GM11168 (cell line): ENCODE measurements around the gene PRPS2.

Experiments
- in situ Hi-C: fragments of 300-500 bp; cut with MboI; formaldehyde crosslinking; loops from one replicate; pipeline ENCODE4 v1.12.0; 2022; ENCODE audit warnings: low sequenced_read_pairs; ENCODE audit not compliant: unreplicated experiment

The PRPS2 gene

DNA sequence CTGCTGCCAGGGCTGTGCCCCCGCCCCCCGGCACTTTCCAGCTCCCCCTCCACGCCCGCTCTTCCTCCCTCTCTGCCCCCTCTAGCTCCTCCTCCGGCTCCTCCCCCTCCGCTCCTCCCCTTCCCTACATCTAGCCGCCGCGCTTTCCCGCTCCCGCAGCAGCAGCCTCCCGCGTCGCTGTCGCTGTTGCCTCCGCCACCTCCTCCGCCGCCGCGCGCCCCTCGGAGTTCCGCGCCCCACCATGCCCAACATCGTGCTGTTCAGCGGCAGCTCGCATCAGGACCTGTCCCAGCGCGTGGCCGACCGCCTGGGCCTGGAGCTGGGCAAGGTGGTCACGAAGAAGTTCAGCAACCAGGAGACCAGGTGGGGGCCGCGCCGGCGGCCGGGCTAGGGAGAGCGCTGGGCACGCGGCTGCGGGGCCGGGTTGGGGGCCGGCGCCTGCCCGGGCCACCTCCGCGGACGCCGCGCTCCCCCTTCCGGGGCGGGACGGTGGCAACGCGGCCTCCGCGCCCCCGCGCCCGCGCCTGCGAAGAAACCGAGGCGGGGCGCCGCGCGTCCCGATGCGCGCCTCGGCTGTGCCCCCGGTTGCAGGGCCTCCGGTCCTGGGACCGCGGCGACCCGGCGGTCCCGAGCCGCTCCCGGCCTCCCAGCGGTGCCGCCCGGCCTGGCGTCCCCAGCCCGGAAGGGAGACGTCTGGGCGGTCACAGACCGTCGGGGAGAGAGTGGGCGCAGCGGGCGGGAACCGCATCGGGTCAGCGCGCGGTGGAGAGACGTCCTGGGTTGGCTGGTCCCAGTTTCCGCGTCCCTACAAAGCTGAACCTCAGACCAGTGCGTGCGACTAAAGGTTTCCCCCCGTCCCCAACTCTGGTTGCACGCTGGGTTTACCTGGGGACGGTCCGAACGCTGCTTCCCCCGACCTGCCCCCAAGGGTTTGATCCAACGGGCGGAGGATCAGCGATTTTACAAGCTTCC is at the start of gene PRPS2:
TSS of gene PRPS2 (plus strand) at position 156 of the 972 bp plus-strand sequence. CDS start at position 242, 86 bp downstream.
- in situ Hi-C loops, result no loop called here

DNA sequence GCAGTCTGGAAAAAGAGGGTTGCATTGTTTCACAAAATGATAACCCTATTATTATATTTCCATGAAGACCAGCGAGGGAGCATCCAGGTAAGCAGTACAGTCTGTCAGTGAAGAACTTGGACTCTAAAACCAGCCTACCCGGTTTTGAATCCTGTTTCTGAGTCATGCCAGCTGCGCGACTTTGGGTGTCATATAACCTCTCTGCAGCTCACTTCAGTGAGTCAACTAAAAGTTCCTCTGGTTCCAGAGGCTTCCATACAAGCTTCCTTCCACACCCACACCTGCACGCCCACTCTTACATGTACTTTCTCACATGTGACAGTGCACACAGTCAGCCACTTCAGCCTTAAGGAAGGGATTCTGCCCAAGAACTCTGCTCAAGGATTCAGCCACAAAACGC is 49.8 kb upstream of the PRPS2 start:
- in situ Hi-C loops, result no loop called here

DNA sequence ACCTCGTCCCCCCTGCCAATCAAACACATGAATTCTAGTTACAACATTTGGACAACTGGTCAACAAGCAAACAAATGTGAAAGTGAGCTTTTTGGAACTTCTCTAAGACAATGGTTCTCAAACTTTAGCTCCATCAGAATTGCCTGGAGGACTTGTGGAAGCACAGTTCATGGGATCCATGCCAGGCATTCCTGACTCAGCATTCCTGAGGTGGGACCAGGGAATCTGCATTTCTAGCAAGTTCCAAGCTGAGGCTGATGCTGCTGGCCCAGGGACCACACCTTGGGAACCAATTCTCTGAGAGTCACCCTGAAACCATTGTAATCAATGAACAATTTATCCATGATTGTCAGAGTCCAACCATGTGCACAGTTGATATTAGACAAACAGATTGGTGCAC is 43.8 kb upstream of the PRPS2 start:
- in situ Hi-C loops, result no loop called here

DNA sequence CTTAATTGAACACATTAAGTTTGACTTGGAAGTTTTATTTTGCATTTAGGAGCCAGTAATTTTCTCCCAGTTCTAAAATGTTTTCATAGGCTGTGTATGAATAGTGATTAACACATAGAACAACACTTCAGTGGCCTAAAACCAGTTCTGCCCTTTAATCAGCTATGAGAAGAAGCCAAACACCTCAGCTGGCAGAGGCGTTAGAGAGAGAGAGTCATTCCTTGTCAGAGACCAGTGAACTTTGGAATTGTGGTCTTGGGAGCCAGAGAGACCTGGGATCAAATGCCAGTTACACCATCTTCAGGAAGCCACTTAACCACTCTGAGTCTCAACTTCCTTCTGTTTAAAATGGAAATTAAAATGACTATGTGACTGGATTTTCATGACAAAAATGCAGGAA is 39.3 kb upstream of the PRPS2 start:
- in situ Hi-C loops, result no loop called here

DNA sequence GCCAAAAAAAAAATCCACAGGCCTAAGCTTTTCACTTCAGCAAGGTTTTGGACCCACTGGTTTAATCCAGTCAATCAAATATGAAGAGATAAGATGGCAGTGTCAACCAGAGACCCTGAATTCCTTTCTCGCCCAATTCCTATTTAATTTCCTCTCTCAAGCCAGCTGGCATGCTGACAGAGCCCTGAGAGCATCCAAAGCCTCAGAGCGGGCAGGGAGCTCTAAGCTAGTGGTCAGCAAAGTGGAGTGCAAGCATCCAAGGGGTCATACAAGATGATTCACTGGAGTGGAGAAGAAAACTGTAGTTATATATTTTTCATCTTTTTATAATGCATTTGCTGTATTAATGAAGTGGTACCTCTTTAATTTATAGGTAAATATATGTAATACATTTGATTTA is 37.8 kb upstream of the PRPS2 start:
- in situ Hi-C loops, result no loop called here

DNA sequence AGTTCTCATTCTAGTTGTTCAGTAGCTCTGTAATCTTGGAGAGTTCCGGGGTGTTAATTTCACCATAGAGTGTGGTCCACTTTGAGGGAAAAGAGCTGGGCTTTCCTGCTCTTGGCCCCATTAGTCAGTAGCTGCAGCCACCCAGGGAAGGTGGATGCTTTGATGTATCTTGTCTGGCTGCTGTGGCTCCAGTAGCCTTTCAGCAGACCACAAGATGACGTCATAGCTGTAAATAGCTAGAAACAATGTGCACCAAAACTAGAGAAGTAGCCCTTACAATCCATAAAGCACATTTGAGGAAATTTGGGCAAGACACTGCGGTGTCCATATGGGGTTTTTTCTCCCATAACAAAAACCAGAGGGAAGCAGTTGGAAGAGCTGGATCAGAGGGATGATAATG is 32.9 kb upstream of the PRPS2 start:
- in situ Hi-C loops, result no loop called here

DNA sequence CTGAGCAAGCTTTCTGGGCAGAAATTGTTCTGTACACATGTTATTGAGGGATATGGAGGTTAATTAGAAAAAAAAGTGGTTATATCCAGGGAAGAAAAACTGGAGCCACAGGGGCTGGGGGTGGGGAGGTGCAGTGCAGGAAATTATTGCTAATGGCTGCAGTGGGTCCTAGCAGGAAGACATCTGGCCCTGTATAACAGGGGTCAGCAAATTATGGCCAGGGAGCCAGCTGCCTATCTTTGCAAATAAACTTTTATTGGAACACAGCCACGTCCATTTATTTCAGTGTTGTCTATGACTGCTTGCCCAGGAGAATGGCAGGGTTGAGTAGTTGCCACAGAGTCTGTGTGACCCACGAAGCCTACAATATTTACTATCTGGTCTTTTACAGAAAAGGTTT is 23.4 kb upstream of the PRPS2 start:
- in situ Hi-C loops, result no loop called here

DNA sequence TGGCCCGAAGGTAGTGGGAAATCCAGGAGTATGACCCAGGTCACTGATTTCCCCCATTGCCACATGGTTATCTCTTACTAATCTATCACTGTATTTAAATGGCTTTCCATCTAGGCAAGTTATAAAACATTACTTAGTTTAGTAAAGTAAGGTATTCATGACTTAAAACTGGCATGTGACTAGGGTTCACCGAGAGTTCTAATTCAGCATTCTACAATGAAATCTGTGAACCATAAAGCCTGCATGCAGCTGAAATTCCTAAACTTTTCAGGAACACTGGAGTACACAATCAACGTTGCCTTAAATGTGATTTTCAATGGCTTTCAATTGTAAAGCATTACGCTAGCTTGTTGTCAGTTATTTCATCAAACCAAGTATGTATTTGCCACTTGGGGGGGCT is 22.7 kb upstream of the PRPS2 start:
- in situ Hi-C loops, result no loop called here

DNA sequence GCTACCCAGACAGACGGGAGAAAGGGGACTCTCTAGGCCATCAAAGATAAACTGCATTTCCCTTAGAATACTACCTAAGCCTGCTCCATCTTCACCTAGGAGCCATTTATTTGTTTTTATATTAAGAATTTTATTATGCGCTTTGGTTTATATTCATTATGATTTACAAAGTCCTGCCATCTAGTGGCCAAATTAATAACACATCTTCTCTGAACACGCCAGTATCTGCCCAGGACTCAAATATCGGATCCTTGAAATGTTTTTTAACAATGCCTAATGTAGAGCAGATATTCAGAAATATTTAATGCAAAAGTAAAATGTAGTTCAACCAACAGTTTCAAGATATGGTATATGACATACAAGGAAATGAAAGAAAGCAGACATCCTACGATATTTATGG is 20.8 kb upstream of the PRPS2 start:
- in situ Hi-C loops, result no loop called here

DNA sequence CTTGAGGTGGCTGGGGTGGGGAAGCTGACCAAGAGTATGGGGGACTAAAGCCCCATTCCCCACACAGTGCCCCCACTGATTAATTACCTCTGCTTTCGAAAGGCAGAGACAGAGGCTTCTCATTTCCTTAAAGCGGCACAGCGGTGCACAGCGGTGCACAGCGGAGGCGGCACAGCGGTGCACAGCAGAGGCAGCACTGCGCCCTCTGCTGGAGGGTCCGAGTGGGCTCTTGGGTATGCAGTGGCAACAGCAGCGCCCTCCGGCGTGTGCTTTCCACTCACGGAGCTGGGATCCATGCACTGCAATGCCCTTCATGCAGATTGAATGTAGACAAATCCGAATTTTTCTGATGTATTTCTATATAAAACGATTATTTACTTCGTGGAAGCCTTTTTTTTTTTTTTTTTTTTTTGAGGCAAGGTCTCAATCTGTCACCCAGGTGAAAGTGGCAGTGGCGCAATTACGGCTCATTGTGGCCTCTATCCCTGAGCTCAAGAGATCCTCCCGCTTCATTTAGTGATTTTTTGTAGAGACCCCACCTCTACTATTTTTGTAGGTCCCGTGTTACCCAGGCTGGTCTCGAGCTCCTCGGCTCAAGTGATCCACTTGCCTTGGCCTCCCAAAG is 19.7 kb upstream of the PRPS2 start:
- in situ Hi-C loops, result no loop called here

DNA sequence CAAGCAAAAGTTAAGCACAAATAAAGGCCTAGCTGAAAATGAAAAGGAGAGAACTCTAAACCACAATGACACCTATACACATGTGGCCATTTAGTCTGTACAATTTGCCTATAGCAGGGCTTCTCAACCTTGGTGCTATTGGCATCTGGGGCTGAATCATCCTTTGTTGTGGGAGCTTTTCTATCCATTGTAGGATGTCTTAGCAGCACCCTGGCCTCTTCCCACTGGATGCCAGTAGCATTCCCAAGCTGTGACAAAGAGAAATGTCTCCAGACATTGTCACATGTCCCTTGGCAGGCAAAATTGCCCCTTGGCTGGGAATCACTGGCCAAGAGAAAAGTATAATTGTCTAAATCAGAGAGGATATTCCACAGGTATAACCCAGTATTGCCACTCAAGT is 13.5 kb upstream of the PRPS2 start:
- in situ Hi-C loops, result no loop called here

DNA sequence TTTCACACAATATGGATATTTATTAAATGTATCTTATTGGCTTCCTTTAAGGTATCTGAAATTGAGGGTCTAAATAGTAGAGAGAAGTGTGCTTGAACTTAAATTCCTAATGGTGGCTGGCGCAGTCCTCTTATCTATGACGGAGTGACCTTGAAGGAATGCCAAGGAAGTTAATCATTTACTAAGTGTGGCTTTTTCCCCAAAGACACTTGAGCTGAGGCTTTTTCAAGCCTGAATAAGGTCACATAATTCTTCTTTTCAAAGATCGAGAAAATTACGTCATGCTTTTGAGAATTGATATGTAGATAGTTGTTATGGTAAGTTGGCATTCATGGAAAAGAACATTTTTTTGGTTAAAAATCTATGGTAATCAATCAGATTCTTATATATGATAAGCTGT is 11.7 kb upstream of the PRPS2 start:
- in situ Hi-C loops, result no loop called here

DNA sequence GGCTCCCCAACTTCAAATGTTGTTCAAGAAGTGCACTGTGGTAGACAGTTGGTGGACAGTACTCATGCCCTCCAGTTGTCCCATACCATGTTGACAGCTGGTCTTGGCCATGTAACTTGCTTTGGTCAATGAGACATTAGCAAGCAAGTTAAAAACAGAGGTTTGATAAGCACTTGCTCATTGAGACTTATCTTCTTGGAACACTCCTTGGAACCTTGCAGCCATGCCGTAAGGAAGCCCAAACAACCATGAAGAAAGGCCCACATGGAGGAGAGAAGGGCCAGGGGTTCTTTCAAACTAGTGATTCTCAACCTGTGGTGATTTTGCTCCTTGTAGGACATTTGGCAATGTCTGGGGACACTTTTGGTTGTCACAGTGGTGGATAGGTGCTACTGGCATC is 2.6 kb upstream of the PRPS2 start:
- in situ Hi-C loops, result no loop called here

DNA sequence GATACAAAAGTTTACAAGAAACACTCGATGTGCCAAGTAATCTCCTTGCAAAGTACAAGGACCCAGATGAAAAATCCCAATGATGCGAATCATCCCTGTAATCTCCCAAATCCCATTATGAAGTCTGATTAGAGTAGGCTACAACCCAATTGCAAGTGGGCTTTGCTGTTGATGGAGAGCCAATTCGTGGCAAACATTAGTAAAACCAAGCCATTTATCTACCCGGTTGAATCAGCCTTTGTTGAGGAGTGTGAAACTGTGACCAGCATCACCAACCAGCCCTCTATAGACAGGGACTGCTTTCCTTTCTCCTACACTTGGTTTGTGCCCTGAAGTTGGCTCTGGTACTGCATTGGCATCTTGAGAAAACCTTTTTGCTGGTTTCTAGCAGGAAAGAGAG is 1.2 kb upstream of the PRPS2 start:
- in situ Hi-C loops, result no loop called here

DNA sequence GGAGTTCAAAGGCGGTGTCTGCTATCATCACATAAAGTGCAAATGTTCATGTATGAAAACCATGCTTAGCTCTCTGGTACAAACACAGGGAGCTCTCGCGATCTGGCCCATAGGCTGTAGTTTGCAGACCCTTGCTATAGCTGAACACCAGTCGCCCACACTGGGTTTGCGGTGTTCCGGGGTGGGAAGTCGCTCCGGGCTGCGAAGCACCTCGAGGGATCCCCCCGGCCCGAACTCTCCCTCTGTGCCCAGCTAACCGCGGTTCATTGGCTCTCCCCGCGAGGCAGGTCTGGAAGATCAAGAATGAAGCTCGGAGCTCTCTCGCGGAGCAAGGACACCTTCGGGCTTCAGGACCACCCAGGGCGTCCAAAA is 341 bp upstream of the PRPS2 start:
- in situ Hi-C loops, result no loop called here

DNA sequence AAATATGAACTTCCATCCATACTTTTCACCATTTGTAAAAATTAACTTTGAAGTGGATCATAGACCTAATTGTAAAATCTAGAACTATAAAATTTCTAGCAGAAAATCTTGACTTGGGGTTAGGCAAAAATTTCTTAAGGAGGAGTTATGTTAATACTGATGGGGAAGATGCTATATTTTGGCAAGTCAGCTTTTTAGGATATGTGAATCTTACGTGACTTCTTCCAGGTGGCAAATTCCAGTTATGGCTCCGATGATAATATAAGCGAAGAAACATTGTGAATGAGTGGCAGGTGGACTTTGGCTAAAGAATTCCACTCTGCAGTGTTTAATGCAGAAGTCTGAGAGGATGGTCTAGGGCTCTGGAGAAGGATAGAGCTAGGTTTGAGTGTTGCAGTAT is 1.5 kb downstream of the PRPS2 start:
- in situ Hi-C loops, result no loop called here

DNA sequence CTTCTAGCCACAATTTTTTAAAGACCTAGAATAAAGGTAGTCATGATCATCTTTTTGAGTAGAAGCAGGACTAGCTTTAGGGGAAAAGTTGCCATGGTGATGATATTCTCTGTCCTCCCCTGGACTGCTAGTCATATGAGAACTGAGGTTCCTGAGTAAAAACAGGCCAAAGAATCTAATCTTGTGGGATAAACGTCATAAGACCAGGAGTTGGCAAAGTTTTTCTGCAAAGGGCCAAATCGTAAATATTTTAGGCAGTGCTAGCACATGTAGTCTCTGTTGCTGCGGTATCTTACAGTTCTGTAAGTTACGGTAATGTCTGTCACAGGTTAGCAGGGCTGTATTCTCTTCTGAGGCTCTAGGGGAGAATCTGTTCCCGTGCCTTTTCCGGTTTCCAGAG is 3.4 kb downstream of the PRPS2 start:
- in situ Hi-C loops, result no loop called here

DNA sequence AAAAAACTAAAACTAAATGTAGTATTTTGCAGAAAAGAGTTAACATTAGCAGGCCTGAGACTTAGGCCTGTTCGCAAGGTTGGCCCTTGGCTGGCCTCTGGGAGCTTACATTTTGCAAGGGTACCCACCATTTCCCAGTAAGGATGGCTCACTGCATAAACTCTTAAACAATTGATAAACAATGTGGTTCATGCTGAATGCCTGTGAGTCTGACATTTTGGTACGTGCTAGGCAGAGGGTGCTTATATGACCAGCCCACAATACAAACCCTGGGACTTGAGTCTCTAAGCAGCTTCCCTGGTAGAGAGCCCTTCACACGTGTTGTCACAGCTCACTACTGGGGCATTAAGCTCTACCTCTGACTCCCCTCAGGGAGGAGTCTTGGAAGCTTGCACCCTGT is 7.4 kb downstream of the PRPS2 start:
- in situ Hi-C loops, result no loop called here

DNA sequence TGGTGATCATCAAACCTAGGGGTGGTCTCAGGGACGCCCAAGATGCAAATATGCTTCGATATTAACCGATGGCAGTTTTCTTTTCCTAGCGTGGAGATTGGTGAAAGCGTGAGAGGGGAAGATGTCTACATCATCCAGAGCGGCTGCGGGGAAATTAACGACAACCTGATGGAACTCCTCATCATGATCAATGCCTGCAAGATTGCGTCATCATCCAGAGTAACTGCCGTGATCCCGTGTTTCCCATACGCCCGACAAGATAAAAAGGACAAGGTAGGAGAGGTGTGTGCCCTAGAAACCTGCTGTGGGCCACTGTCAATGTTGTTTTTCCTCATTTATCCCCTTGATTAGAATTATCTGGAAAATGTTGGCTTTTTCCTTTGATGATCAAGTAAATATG is 7.9 kb downstream of the PRPS2 start:
- in situ Hi-C loops, result no loop called here

DNA sequence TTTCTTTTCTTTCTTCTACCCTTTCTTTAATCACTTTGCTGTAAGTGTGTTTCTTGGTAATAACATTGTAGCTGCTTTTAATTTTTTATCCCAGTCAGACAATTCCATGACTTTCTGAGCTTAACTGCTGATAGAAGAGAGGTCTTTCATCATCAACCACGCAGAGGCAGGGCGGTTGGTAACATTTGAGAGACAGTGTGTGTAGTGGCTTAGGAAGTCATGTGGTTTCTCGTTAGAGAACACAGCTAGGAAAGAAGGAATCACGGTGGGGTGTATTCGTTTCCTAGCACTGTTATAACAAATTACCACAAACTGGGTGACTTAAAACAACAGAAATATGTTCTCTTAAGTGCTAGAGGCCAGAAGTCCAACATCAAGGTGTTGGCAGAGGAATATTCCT is 11.5 kb downstream of the PRPS2 start:
- in situ Hi-C loops, result no loop called here

DNA sequence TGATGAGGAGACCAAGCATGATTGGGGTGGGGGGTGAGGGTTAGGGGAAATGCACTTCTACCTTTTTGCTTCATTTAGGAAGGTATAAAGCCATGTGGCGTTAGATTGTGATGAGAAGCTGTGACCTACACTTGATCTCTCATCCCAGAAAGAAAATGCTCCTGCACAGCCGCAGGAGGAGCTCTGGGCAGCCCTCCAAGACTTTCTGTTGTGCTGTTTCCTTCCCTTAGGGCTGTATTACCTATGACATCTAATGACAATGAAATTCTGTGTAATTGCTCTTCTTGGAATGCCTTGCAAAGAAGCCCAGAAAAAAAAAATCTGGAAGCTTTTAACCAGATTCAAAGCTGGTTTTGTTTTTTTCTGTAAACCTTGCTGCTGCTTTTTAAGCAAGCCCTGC is 13.4 kb downstream of the PRPS2 start:
- in situ Hi-C loops, result no loop called here

DNA sequence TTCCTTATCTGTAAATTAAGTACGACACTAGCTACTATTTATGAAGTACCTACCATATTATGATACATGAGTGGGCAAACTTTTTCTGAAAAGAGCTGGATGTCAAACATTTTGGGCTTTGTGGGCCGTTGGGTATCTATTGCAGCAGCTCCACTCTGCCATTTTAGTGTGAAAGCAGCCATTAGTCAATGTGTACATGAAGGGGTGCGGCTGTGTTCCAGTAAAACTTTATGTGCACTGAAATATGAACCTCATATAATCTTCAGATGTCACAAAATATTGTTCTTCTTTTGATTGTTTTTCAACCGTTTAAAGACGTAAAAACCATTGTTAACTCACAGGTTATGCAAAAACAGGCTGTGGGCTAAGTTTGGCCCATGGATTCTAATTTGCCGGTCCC is 14.1 kb downstream of the PRPS2 start:
- in situ Hi-C loops, result no loop called here
